HCT116 (cell line): ENCODE data around the gene TNIP1. TPM values are rescaled to one million over a fixed set of nuclear protein-coding genes. Genes with fewer than 3 reads are reported as not detected.

Experiments
- ATAC-seq: fragments of 200-7000 bp; cut with Tn5 transposase; 2 replicates; pipeline ENCODE4 v1.9.1; 2020; ENCODE audit warnings: mild to moderate bottlenecking, moderate library complexity
- BruUV-seq: library from RNA; stranded (reverse); fragments of 400-500 nt; replicated peaks from 2 replicates; lab custom pipeline; 2021; lab: Mats Ljungman, UMichigan
- CTCF ChIA-PET: fragments of 300-600 bp; sonication (Branson Sonifier 250); formaldehyde crosslinking; loops from one replicate; lab custom pipeline; 2021; ENCODE audit warnings: antibody characterized with exemption; lab: Charles Lee
- POLR2A ChIA-PET: fragments of 300-600, 350-600 bp; sonication (Branson Sonifier 250); formaldehyde crosslinking; loops from one replicate; lab custom pipeline; 2021; ENCODE audit warnings: antibody characterized with exemption; lab: Charles Lee
- RAD21 ChIA-PET, 2 experiments: fragments of 300-600 bp; sonication (Branson Sonifier 250); formaldehyde crosslinking; loops; one replicate each; lab custom pipeline; 2023; ENCODE audit warnings: low total read pairs in 2 of 2; ENCODE audit not compliant: uncharacterized antibody in 2 of 2, unreplicated experiment in 2 of 2, low non-redundant PET in 1 of 2; lab: Charles Lee
- DNase-seq: peaks from one replicate; pipeline ENCODE4 v3.0.0-alpha.2; 2010; ENCODE audit warnings: low read depth, low spot score
- H2AFZ ChIP-seq: fragments of 200-600 bp; shearing (Covaris generic), sonication (generic); 2 replicates; pipeline ENCODE4 v1.6.1; 2017; ENCODE audit warnings: low read depth, mixed run types, mixed read lengths, antibody characterized with exemption, low read length; ENCODE audit not compliant: poor library complexity, severe bottlenecking
- H3K27ac ChIP-seq: 2 replicates; pipeline ENCODE4 v1.5.1; 2012; ENCODE audit warnings: low read depth, low read length
- H3K27me3 ChIP-seq: fragments of 200-600 bp; sonication (generic); 2 replicates; pipeline ENCODE4 v1.6.1; 2016; ENCODE audit warnings: mixed run types, low read length, mixed read lengths; ENCODE audit not compliant: insufficient read depth
- H3K36me3 ChIP-seq, 2 experiments: fragments of 200-500 bp in 1 of 2; fragments of 200-600 bp in 1 of 2; sonication (Bioruptor generic) in 1 of 2; sonication (generic) in 1 of 2; 2 replicates each; pipeline versions ENCODE4 v1.5.1 to v1.6.1; 2014 to 2016; ENCODE audit warnings: low read length in 2 of 2, inconsistent platforms in 1 of 2, mixed read lengths in 1 of 2, mixed run types in 1 of 2; ENCODE audit not compliant: insufficient read depth in 2 of 2, control insufficient read depth in 1 of 2
- H3K4me1 ChIP-seq, 2 experiments: fragments of 200-600 bp in 1 of 2; sonication (generic) in 1 of 2; 2 replicates each; pipeline versions ENCODE4 v1.5.1 to v1.6.1; 2012 to 2017; ENCODE audit warnings: low read length in 2 of 2, inconsistent platforms in 1 of 2, mild to moderate bottlenecking in 1 of 2, mixed read lengths in 1 of 2, mixed run types in 1 of 2, moderate library complexity in 1 of 2; ENCODE audit not compliant: insufficient read depth in 2 of 2, control insufficient read depth in 1 of 2
- H3K4me2 ChIP-seq: fragments of 200-600 bp; sonication (generic); 2 replicates; pipeline ENCODE4 v1.6.1; 2017; ENCODE audit warnings: mixed run types, low read length, mixed read lengths
- H3K4me3 ChIP-seq, 2 experiments: fragments of 200-600 bp in 1 of 2; sonication (generic) in 1 of 2; replicated peaks in 1 of 2; 2 replicates each; pipeline ENCODE4 v1.5.1; 2011 to 2016; ENCODE audit warnings: low read length in 2 of 2, control low read depth in 1 of 2, low read depth in 1 of 2, mild to moderate bottlenecking in 1 of 2, mixed read lengths in 1 of 2, mixed run types in 1 of 2
- H3K79me2 ChIP-seq: fragments of 200-600 bp; sonication (generic); 2 replicates; pipeline ENCODE4 v1.6.1; 2017; ENCODE audit warnings: mild to moderate bottlenecking, mixed run types, low read length, moderate library complexity, mixed read lengths; ENCODE audit not compliant: insufficient read depth
- H3K9ac ChIP-seq: fragments of 200-600 bp; sonication (generic); 2 replicates; pipeline ENCODE4 v1.6.1; 2016; ENCODE audit warnings: low read length, mixed read lengths
- H3K9me2 ChIP-seq: fragments of 200-600 bp; sonication (generic), shearing (Covaris generic); 2 replicates; pipeline ENCODE4 v1.6.1; 2017; ENCODE audit warnings: mixed run types, mild to moderate bottlenecking, moderate library complexity; ENCODE audit not compliant: insufficient read depth
- H3K9me3 ChIP-seq, 2 experiments: fragments of 200-500 bp in 1 of 2; fragments of 200-600 bp in 1 of 2; sonication (Bioruptor generic) in 1 of 2; sonication (generic) in 1 of 2; 2 replicates each; pipeline ENCODE4 v1.6.1; 2014 to 2017; ENCODE audit warnings: low read length in 2 of 2, mixed read lengths in 2 of 2, inconsistent platforms in 1 of 2, low read depth in 1 of 2, mild to moderate bottlenecking in 1 of 2, mixed run types in 1 of 2, moderate library complexity in 1 of 2; ENCODE audit not compliant: control insufficient read depth in 1 of 2, insufficient read depth in 1 of 2
- H4K20me1 ChIP-seq: fragments of 200-600 bp; sonication (generic), shearing (Covaris generic); 2 replicates; pipeline ENCODE4 v1.6.1; 2017; ENCODE audit warnings: mixed run types, mild to moderate bottlenecking, moderate library complexity; ENCODE audit not compliant: insufficient read depth
- CBX3 ChIP-seq: IDR thresholded peaks from 2 replicates; pipeline ENCODE4 v1.6.1; 2012; ENCODE audit warnings: low read depth
- RAD21 ChIP-seq: IDR thresholded peaks from 2 replicates; pipeline ENCODE4 v1.6.1; 2012; ENCODE audit warnings: low read depth, mild to moderate bottlenecking
- SIN3A ChIP-seq: IDR thresholded peaks from 2 replicates; pipeline ENCODE4 v1.6.1; 2012; ENCODE audit warnings: low read depth
- intact Hi-C: fragments of 100-400 bp; cut with micrococcal nuclease; formaldehyde crosslinking; loops from 2 replicates; pipeline ENCODE4 v1.10.0; 2022
- total RNA-seq: library from RNA; stranded (reverse); gene quantifications from one replicate; pipeline ENCODE4 v1.2.1, GENCODE V29; 2021; ENCODE audit not compliant: unreplicated experiment
- TF ChIP-seq, protein P1 (sequence below): IDR thresholded peaks from 2 replicates; pipeline ENCODE4 v1.6.1; 2012; ENCODE audit warnings: low read depth

TNIP1 gene
- total RNA-seq, 1 experiment from 2014 or later = 46.0 TPM

DNA sequence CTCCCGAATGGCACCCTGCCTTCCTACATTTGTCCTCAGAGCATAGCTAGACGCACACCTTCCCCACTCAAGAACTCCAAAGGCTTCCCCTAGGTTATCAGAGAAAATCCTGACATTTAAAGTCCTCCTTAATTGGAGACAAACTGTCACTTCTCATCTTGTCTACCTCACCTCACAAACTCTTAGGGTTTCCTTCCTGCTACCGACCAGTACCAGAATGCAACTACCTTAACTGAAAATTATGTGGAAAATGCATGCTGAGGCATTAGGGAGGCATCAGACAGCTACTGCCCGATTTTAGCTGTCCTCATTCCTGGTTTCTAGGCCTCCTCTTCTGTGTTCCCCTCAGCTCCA is 17.9 kb upstream of the TNIP1 start:
- no peak overlapping the region for H2AFZ ChIP-seq
- H3K9ac ChIP-seq = no peak overlapping the region
- ChIA-PET POLR2A (no interaction called here), RAD21 (no interaction called here), CTCF (interaction anchor here (1.2 kb wide), 1 partner anchor 17 kb away, joined by 7 read pairs; no protein-coding TSS in a partner anchor)
- H3K9me3 ChIP-seq = no peaks in the 10 kb centered on the region
- H3K27ac ChIP-seq = no peak overlapping the region
- H3K4me1 ChIP-seq = peaks cover 0 to 24% of the 10 kb centered on the region in 2 experiments; a peak in 2 of 4 replicates
- no peak overlapping the region for H3K4me2 ChIP-seq
- DNase-seq = no peak
- ATAC-seq = no peak
- intact Hi-C loops = no loop called here
- H3K36me3 ChIP-seq = no peaks in the 10 kb centered on the region
- no peaks in the 10 kb centered on the region for H3K27me3 ChIP-seq
- no peak overlapping the region for H3K4me3 ChIP-seq
- BruUV-seq = no TSS peak
- H3K79me2 ChIP-seq = no peaks in the 10 kb centered on the region
- no peaks in the 10 kb centered on the region for H3K9me2 ChIP-seq
- no peaks in the 10 kb centered on the region for H4K20me1 ChIP-seq
- TF ChIP-seq SIN3A (no peak), RAD21 (no peak), CBX3 (no peak)
- TF ChIP-seq, protein P1, sequence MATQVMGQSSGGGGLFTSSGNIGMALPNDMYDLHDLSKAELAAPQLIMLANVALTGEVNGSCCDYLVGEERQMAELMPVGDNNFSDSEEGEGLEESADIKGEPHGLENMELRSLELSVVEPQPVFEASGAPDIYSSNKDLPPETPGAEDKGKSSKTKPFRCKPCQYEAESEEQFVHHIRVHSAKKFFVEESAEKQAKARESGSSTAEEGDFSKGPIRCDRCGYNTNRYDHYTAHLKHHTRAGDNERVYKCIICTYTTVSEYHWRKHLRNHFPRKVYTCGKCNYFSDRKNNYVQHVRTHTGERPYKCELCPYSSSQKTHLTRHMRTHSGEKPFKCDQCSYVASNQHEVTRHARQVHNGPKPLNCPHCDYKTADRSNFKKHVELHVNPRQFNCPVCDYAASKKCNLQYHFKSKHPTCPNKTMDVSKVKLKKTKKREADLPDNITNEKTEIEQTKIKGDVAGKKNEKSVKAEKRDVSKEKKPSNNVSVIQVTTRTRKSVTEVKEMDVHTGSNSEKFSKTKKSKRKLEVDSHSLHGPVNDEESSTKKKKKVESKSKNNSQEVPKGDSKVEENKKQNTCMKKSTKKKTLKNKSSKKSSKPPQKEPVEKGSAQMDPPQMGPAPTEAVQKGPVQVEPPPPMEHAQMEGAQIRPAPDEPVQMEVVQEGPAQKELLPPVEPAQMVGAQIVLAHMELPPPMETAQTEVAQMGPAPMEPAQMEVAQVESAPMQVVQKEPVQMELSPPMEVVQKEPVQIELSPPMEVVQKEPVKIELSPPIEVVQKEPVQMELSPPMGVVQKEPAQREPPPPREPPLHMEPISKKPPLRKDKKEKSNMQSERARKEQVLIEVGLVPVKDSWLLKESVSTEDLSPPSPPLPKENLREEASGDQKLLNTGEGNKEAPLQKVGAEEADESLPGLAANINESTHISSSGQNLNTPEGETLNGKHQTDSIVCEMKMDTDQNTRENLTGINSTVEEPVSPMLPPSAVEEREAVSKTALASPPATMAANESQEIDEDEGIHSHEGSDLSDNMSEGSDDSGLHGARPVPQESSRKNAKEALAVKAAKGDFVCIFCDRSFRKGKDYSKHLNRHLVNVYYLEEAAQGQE = no peak
